Measurements from ENCODE around the gene GNB1.

- TF ChIP-seq CTCF (conservative IDR thresholded peaks at IDR 0.05; ENCODE audit: low read depth, low read length) (no peak), USF2 (IDR thresholded peaks at IDR 0.05; ENCODE audit: low read depth, low read length) (no peak), RFX5 (IDR thresholded peaks at IDR 0.05; ENCODE audit: low read depth, low read length) (no peak), POLR2A (IDR thresholded peaks at IDR 0.05; ENCODE audit: low read depth, low read length) (no peak), CEBPB (IDR thresholded peaks at IDR 0.05; ENCODE audit: low read depth, low read length) (no peak)
These were observed 138.7 kb downstream of the GNB1 start for GRCh38 chr1:1752190-1752589.

All from IMR-90 (cell line).